Measurements from ENCODE around the gene SPECC1. TPM values are rescaled to one million over a fixed set of nuclear protein-coding genes. Genes with fewer than 3 reads are reported as not detected.

SPECC1 gene
- total and polyA plus RNA-seq, 9 of the 15 experiments (the other 6 are each of a cell fraction or from before 2014, with no cell fraction given): 2.4 to 19.6 (median 14.7) TPM

GRCh38 chr17:20155258-20156195, 146.4 kb downstream of the SPECC1 start (continued):
- TF ChIP-seq ARID3A (IDR thresholded peaks at IDR 0.05; ENCODE audit: borderline replicate concordance, low read depth, low read length) (no peak), PRDM10 (IDR thresholded peaks at IDR 0.05; ENCODE audit: partially characterized antibody) (peak; percentile 27), FOXJ2 (tag; IDR thresholded peaks at IDR 0.05) (no peak), SIN3B (IDR thresholded peaks at IDR 0.05; ENCODE audit: low read depth) (no peak), NFE2L1 (tag; IDR thresholded peaks at IDR 0.05; ENCODE audit: borderline replicate concordance, low read depth) (no peak), ZNF398 (CRISPR knock-in tag; IDR thresholded peaks at IDR 0.05) (no peak), ZNF707 (CRISPR knock-in tag; conservative IDR thresholded peaks at IDR 0.05) (no peak), MTF1 (CRISPR knock-in tag; IDR thresholded peaks at IDR 0.05; ENCODE audit: borderline replicate concordance) (no peak), POLR2AphosphoS2 (IDR thresholded peaks at IDR 0.05; ENCODE audit: low read length) (no peak), RBM34 (IDR thresholded peaks at IDR 0.05; ENCODE audit: borderline replicate concordance, insufficient read depth, low read length) (no peak), HIVEP1 (CRISPR knock-in tag; IDR thresholded peaks at IDR 0.05) (no peak), NFE2 (IDR thresholded peaks at IDR 0.05; ENCODE audit: low read depth) (no peak), NKRF (IDR thresholded peaks at IDR 0.05; ENCODE audit: borderline replicate concordance) (no peak), CREBBP (IDR thresholded peaks at IDR 0.05; ENCODE audit: low read depth, low read length) (no peak), TAF15 (IDR thresholded peaks at IDR 0.05; ENCODE audit: low read depth, low read length) (no peak), ELF4 (CRISPR knock-in tag; IDR thresholded peaks at IDR 0.05) (no peak), ZNF224 (CRISPR knock-in tag; IDR thresholded peaks at IDR 0.05) (no peak)
